Activated CD4-positive, alpha-beta T cell treated with anti-CD3 and anti-CD28 coated beads for 48 hours (primary cell): ENCODE results near the gene FLRT1.

Source experiments
- DNase-seq: peaks from one replicate; pipeline ENCODE4 v3.0.0-alpha.2; 2020

The FLRT1 gene

DNA sequence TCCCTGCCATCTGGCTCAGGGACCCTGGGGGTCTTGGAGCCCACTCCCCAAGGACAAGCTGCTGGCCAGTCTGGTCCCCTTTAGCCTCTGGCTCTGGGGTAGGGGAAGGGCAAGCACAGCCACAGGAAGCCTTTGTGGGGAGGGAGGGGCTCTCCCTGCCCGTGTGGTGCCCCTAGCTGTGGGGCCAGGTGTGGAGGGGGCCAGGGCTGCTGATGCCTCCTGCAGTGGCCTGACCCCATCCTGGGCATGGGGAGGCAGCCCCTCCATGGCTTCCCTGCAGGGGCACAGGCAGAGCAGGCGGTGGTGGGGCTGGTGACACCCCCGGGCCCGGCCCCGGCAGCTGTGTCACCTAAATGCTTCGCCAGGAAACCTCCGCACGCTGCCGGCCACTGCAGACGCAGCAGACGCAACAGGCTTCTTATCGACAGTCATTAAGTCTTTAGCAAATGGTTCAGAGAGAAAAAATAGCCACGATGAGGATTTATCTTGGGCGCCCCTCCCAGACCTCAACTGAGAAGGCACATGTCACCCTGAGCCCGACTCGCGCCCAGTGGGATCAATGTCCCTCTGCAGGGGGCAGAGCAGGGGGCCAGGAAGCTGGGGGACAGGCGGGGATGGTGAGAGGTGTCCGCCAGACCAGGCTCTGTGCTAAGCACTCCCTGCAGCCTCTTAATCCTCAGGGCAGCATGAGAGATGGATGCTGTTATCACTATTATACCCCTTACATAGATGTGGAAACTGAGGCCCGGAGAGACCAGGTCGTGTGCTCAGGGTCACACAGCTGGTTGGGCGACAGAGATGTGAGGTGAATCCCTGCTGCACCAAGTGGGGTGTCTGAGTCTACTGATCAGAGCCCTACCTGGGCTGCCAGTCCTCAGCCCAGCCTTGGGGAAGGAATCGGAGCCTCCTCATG lies 33.9 kb downstream of the FLRT1 start:
- DNase-seq, result no peak

DNA sequence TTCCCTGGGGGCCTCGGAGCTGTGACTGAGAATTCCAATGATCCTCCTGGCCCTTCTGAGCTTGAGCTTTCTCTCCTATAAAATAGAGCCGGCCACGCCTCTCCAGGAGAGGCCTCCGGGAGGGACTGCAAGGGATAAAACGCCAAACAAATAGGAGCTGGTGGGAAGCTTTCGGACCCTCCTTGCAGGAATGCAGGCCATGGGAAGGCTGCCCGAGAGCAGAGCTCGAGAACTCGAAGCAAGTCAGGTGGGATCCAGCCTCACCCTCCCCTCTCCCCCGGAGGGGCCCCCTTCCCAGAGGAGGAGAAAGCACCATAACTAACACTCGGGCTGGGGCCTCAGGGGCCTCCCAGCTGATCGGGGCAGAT lies 34.6 kb downstream of the FLRT1 start:
- DNase-seq, result no peak

DNA sequence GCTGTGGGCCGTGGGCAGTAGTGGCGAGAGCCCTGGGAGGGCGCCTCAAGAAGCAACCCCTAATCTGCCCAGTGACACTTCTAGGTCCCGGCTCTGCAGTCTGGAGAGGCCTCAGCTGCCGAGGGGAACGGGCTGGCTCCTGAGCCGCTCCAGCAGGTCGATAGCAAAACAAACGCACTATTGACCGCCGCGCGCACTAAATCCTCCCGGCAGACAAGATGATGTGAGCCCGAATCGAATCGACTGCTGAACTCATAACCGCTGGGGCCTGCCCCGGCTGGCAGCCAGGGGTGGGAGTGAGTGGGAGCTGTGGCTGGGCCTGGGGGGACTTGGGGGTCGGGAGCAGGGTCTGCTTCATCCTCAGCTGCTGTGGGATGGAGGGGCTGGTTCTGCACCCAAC lies 36.1 kb downstream of the FLRT1 start:
- DNase-seq, result no peak

DNA sequence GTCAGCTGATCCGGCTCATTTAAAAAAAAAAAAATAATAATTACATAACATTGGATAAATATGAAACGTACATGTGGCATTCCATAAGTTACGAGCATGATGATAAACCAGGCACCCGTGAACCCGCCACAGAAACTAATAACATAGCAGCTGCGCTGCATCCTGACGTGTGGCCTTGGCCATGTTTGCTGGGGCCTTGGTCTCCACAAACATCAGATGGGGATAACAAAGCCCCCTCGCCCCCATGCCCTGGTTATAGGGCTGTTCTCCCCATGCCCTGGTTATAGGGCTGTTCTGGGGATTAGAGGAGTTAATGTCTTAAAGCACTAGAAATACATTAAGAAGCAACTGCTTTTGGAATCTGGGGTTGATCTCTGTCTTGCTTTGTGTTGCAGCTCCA lies 36.7 kb downstream of the FLRT1 start:
- DNase-seq, result no peak

DNA sequence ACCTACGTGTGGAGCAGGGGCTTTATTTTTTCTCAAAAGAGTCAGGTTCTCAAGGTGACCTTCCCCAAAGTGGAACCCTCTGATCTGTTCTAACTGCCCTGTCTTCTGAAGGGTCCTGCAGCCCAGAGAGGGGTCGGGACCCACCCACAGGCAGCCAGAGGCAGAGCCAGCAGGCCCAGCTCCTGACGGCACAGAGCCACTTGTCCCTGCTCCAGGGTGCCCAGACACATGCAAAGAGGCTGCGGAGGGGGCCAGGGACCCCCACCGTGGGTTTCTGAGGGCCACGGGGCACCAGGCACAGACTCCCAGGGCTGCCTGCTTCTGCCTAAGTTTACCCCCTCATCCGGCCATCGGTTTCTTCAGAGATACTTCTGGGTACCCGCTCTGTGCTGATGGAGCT lies 37.1 kb downstream of the FLRT1 start:
- no peak for DNase-seq

DNA sequence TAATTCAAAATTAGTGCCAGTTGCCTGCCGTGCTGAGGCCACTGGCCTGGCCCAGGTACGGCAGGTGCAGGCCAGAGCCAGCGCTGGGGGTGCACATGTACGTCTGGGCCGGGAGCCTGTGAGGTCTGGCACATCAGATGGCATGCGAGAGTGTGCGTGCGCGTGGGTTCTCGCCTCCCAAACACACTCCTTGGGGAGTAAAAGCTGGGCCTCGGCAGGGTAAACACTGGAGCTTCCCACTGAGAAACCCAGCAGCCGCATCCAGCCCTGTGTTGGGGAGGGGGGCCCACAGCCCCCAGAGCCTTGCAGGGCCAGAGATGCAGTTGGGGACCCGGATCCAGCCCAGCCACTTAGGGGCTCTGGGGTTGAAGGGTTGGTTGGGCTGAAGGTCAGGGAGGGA lies 37.8 kb downstream of the FLRT1 start:
- no peak for DNase-seq

DNA sequence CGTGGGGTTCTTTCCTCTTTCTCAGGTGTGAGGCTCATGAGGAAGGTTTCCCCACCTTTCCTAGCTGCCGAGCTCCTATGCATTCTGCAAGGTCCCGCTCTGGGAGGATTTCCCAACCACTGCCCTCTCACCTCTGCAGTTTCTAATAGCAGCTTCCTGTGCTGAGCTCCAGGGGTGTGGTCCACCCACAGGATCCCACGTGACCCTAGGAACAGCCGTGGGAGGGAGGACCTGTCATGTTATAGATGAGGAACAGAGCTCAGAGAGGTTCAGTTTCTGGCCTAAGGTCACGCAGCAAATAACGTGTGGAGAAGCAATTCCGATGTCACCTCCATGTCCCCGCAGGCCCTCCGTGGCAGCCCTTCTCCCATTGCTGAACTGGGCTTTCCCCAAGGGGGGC lies 38.5 kb downstream of the FLRT1 start:
- DNase-seq, result peak; percentile 18

DNA sequence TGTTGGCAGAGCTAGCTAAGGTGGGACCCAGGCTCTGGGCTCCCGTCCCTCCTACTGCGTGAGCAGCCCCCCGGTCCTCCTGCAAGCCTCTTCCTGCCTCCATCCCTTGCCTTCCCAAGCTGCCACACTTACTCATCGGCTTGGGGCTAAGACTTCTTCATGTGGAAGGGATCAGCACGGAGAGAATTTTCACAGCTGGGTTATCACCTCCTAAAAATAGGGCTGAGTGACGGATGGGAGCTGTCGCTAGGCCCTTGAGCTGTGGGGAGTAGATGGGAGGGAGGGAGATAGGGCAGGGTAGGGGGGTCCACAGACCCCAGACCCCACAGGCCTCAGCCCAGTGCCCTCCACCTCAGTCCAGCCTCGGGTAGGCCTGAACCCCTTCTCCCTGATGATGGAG lies 41.0 kb downstream of the FLRT1 start:
- no peak for DNase-seq

DNA sequence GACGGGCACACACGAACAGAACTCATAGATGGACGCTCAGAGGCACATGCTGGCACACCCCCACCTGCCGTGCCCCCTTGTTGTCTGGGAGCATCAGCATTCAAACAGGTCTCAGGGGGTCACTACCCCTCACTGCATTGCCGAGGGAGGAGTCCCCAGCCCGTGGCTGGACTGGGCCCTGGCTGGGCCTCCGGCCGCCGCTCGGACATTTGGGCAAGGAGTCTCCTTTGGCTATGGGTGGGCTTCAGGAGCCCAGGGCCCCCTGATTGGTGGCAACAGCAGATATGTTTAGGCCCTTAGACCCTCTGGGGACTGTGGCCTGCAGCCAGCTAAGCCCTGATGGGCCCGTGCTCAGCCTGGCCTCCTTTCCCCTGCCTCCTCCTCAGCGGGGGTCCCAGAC lies 41.9 kb downstream of the FLRT1 start:
- DNase-seq, result no peak

DNA sequence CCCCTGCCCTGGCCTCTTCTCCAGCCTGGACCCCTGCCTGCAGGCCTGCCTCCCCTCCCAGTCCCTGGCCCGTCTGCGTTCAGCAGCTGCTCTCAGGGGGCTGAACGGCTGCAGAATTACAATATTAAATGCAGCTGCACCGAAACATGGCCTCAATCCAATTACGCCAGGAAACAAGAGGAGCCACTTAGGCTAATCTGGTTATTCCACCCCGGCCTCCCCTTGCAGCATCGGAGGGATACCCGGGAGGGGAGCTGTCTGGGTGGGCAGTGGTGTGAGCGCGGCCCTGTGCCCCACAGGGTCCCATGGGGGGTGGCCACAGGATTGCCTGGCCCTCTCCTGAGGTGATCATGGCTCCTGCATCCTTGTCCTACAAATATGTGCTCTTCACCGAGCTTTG lies 42.6 kb downstream of the FLRT1 start:
- no peak for DNase-seq

DNA sequence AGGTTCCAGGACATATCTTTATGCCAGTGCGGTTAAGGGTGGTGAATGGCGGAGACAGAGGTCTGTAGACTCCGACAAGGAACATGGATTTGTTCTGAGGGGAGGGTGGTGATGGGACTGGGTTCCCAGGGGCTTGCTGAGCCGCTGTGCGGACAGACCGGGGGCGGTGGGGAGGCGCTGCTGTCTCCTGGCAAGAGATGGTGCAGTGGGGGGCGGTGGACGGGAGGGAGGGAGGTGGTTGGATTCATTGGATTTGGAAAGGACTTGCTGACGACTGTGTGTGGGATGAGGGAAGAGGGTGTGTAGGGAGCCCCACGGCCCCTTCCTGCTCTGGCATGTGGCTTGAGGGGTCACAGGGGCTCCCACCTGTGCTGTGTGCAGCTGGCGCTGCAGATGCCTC lies 43.2 kb downstream of the FLRT1 start:
- no peak for DNase-seq

DNA sequence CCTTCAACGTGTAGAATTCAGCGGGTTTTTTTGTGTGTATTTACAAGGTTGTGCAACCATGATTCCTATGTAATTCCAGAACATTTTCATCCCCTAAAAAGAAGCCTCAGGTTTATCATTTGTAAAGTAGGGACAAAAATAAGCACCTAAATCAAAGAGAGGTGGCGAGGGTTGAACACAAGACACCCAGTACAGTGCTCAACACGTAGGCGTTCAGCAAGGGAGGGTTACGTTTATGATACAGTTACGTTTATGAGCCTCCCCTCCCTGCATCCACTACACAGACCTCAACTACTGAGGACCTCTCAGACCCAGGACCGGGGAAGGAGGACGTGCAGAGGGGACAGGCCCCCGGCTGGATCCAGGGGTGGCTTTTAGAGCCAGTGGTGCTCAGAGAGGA lies 44.7 kb downstream of the FLRT1 start:
- no peak for DNase-seq

DNA sequence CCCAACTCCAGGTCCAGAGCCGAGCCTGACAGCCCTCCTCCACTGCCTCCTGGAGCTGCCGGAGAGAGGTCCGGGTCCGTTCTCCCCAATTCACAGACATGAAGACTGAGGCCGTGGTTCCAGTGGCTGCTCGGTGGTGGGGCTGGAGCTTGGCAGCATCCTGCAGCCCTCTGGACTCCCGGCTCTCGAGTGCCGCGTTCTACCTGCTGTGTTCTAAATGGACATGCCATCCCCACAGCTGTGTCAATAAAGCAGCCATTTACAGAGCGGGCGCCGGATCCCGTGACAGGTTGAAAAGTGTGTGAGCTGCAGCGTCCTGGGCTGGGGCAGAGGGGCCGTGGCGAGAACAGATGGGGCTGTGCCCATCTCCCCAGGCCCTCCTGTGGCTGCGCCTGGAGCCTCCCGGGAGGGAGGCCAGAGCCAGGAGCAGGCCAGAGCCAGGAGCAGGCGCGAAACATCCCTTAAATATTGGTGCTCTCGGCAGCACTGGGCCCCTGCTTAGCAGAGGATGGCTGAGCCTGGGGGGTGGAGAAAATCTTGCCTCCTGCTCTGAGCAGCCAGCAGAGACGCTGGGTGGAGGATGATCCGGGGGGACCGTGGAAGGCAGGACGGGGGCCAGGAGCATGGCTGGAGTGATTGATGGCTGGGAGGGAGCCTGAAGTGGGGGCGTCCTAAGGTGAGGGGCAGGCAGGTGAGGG lies 46.2 kb downstream of the FLRT1 start:
- DNase-seq, result no peak

DNA sequence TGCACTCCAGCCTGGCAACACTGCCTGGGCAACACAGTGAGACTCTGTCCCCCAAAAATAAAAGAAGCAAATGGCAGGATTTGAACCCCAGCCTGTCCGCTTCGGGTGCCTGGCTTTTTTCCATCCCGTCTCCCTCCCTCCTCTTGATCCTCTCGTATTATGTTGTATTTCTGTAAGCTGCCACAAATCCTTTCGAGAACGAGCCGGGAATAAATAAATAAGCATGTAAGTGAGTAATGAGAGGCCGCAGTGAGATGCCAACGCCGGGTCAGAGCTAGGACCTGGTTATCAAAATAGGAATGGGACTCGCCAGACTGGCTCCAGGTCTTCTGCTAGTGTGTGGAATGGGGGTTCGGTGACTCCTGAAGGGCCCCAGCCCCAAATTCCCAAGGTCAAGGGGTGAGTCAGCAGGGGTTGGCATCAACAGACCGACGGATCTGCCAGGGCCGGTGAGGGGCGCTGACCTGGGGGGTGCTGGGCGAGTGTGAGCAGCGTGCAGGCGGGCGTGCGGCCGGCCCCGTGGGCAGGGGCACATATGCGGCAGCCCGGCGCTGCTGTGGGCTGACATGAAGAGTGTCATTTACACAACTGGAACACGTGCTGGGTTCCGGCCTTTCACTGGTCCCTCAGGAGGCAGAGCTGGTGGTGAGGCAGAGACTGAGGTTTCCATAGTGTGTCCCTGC lies 47.8 kb downstream of the FLRT1 start:
- DNase-seq, result no peak

DNA sequence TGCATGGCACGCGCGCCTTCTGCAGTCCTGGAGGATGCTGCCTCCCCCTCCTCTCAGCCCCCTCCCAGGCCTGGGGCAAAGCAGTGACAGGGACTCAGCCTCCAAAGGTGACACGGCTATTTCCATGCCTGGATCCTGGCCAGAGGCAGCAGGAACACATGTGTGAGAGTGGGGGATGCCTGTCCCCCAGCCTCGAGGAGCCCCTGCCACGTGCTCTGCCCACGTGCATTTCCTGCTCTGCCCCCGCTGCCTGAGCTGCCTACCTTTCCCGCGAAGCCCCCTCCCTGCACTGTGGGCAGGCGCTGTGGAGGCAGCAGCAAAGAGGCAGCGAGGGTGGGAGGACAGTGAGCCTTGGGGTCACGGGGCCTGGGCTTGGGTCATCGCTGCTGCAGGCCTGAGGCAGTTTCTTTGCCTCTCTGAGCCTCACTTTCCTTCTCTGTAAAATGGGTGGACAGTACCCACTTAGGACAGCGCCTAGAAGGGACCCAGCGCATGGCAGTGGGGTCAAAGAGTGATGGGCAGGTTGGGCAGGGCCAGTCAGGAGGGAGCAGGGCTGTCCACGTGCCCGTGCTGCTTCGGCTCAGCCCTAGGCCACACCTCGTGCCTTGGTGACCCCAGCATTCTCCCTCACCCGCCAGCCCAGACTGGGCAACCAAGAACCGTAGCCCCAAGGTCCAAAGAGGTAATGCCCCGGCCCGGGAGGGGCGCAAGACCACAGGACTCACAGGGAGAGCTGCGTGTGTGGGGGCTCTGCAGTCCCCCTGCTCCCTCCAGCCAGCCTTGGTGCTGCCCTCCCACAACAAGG lies 48.6 kb downstream of the FLRT1 start:
- DNase-seq, result no peak

DNA sequence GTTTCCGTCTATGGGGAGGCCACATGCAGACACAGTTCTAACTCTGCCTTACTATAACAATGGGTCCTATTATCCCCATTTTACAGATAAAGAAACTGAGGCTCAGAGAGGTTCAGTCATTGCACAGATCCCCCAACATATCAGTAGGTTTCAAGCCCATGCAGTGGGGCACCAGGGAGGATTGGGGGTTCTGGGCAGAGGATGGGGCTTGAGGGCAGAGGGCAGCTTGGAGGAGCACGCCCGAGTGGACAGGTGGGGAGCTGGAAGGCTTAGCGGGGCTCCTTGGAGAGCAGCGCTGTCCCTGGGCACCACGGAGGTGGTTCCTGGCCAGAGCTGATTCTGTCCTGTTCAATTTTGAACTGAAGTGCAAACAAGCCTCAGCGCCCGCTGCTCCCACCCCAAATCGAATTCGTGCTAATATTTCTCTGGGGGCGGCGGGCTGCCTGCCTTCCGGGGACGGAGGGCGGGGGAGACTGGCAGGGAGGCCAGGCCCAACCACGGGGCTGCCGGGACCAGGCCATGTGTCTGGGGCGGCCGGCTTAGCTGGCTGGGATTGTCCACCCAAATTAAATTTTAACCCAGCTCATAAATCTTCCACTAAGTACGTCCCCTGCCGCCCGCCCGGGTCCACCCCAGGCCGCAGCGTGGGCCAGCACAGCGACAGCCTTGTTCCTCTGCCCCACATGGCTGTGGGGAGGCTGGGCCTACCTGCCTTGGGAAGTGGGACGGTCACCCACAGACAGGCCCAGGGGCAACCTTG lies 49.4 kb downstream of the FLRT1 start:
- no peak for DNase-seq
